Transverse colon (tissue), 4 donors: ENCODE results near the gene ULK4. TPM values are rescaled to one million over a fixed set of nuclear protein-coding genes. Genes with fewer than 3 reads are reported as not detected.

Source experiments
- DNase-seq: peaks from one replicate; pipeline ENCODE4 v3.0.0-alpha.2; 2019
- H3K27ac ChIP-seq, 4 donors: fragments of 200-600 bp; sonication (generic); 2 replicates each; pipeline ENCODE4 v1.5.1; 2016 to 2018; ENCODE audit warnings: inconsistent platforms in 4 of 4
- H3K27me3 ChIP-seq: fragments of 200-600 bp; sonication (generic); 2 replicates; pipeline ENCODE4 v1.5.1; 2017; ENCODE audit warnings: inconsistent platforms
- H3K36me3 ChIP-seq, 4 donors: fragments of 200-600 bp; sonication (generic); 2 replicates each; pipeline ENCODE4 v1.5.1; 2017 to 2019; ENCODE audit warnings: inconsistent platforms in 4 of 4
- H3K4me1 ChIP-seq, 4 donors: fragments of 200-600 bp; sonication (generic); 2 replicates each; pipeline ENCODE4 v1.5.1; 2017 to 2020; ENCODE audit warnings: inconsistent platforms in 4 of 4
- H3K4me3 ChIP-seq, 4 donors: fragments of 200-600 bp; sonication (generic); 1 replicate in 1 of 4; 2 replicates in 3 of 4; pipeline versions ENCODE4 v1.5.1 to v1.6.1; 2017 to 2019; ENCODE audit warnings: inconsistent platforms in 4 of 4
- H3K9me3 ChIP-seq, 2 donors: fragments of 200-600 bp; sonication (generic); 2 replicates each; pipeline ENCODE4 v1.5.1; 2017 to 2019; ENCODE audit warnings: inconsistent platforms in 2 of 2
- EP300 ChIP-seq: sonication (generic); formaldehyde crosslinking; IDR thresholded peaks from one replicate; pipeline ENCODE4 v1.6.1; 2017; ENCODE audit warnings: antibody characterized with exemption, low read depth
- POLR2A ChIP-seq: fragments of 450-650 bp; IDR thresholded peaks from one replicate; pipeline ENCODE4 v1.6.1; 2016; ENCODE audit warnings: antibody characterized with exemption, mild to moderate bottlenecking, moderate library complexity
- POLR2AphosphoS5 ChIP-seq, 3 donors: sonication (generic); formaldehyde crosslinking; IDR thresholded peaks; one replicate each; pipeline ENCODE4 v1.6.1; 2016; ENCODE audit warnings: antibody characterized with exemption in 3 of 3
- WGBS, 2 donors: methylation state at CpG; one replicate each; pipeline ENCODE4 v1.1.5; 2018; ENCODE audit warnings: low coverage in 1 of 2; 5-methylcytosine and 5-hydroxymethylcytosine counted together
- in situ Hi-C, 4 donors: fragments of 200-750 bp; cut with MboI; loops; one replicate each; pipeline versions ENCODE4 v1.15.0 to v1.15.1; 2017; ENCODE audit warnings: low sequenced_read_pairs in 3 of 4, low pct_ligation_motif_present in 1 of 4, low pct_unique_long_range_greater_than_20kb in 1 of 4
- intact Hi-C: fragments of 100-400 bp; cut with DNase I; formaldehyde crosslinking; loops from one replicate; pipeline ENCODE4 v1.15.1; 2023; ENCODE audit warnings: low total_unique reads
- total RNA-seq, 4 donors: library from RNA; depleted of rRNA; stranded (reverse); fragments of >200 nt; gene quantifications; one replicate each; pipeline ENCODE4 v1.1.0, GENCODE V29; 2016
- TF ChIP-seq, protein P1 (sequence below), 5 experiments: fragments of 200-600 bp in 3 of 5; fragments of 450-650 bp in 2 of 5; sonication (generic) in 3 of 5; IDR thresholded peaks; 1 replicate in 2 of 5; 2 replicates in 3 of 5; pipeline ENCODE4 v1.5.1; 2016 to 2017; ENCODE audit warnings: antibody characterized with exemption in 5 of 5, inconsistent platforms in 3 of 5, mild to moderate bottlenecking in 2 of 5, moderate library complexity in 1 of 5

The ULK4 gene
- total RNA-seq, 4 donors from 2014 or later: 4.1 to 19.2 (median 11.7) TPM

DNA sequence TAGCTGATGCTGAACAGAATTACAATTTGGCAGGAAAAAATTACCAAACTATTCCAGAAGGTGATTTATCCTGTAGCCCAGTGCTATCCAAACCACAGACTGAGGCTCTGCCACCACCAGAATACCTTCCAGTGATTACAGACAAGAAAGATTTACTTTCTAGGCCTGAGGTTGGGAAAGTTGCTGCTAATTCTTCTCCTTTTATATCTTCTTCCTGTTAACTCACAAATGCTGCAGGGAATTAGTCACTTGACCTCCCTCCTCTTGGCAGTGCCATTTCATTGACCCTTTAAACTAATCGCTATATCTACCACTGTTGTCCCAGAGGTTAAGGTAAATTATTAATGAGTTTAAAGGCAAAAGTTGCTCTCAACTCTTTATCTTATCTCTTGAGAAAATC is 644.2 kb downstream of the ULK4 start:
- Histone ChIP-seq H3K27me3 (no peaks in the 10 kb centered on the region), H3K4me1 (no peaks in the 10 kb centered on the region), H3K36me3 (no peaks in the 10 kb centered on the region), H3K27ac (no peak overlapping the region), H3K4me3 (no peak overlapping the region), H3K9me3 (no peaks in the 10 kb centered on the region)
- TF ChIP-seq, protein P1, sequence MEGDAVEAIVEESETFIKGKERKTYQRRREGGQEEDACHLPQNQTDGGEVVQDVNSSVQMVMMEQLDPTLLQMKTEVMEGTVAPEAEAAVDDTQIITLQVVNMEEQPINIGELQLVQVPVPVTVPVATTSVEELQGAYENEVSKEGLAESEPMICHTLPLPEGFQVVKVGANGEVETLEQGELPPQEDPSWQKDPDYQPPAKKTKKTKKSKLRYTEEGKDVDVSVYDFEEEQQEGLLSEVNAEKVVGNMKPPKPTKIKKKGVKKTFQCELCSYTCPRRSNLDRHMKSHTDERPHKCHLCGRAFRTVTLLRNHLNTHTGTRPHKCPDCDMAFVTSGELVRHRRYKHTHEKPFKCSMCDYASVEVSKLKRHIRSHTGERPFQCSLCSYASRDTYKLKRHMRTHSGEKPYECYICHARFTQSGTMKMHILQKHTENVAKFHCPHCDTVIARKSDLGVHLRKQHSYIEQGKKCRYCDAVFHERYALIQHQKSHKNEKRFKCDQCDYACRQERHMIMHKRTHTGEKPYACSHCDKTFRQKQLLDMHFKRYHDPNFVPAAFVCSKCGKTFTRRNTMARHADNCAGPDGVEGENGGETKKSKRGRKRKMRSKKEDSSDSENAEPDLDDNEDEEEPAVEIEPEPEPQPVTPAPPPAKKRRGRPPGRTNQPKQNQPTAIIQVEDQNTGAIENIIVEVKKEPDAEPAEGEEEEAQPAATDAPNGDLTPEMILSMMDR (IDR thresholded peaks at IDR 0.05): no peak
- TF ChIP-seq POLR2AphosphoS5 (IDR thresholded peaks at IDR 0.05) (no peak), POLR2A (no peak), EP300 (no peak)
- WGBS, 2 donors: 90 to 100% methylated on average over 1 of the region's 1 CpG
- in situ Hi-C loops (no loop called here), intact Hi-C loops (no loop called here)
- no peak for DNase-seq

DNA sequence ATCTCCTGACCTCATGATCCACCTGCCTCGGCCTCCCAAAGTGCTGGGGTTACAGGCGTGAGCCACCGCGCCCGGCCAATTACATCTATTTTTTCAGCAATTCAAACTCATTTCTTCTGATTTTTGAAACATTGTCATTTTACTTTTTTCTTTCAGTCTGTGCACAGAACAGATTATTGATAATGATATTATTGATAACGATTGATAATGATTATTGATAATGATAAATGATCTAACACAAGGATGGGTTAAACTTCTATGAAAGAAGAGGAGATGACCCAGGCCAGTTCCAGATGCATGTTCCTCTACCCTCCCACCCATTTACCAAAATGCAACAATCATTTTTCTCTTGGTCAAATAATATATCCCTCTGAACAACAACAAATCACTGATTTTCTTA is 644.6 kb downstream of the ULK4 start:
- no peak for TF ChIP-seq EP300
- TF ChIP-seq, protein P1 (IDR thresholded peaks at IDR 0.05): no peak
- TF ChIP-seq POLR2A: no peak
- no peaks in the 10 kb centered on the region for H3K27me3 ChIP-seq
- no peaks in the 10 kb centered on the region for H3K4me1 ChIP-seq
- no peak for DNase-seq
- 97 to 98% methylated on average over 6 of the region's 6 CpGs for WGBS, 2 donors
- H3K36me3 ChIP-seq: no peaks in the 10 kb centered on the region
- H3K27ac ChIP-seq: no peak overlapping the region
- H3K4me3 ChIP-seq: no peak overlapping the region
- intact Hi-C loops: no loop called here
- in situ Hi-C loops: no loop called here
- no peaks in the 10 kb centered on the region for H3K9me3 ChIP-seq

DNA sequence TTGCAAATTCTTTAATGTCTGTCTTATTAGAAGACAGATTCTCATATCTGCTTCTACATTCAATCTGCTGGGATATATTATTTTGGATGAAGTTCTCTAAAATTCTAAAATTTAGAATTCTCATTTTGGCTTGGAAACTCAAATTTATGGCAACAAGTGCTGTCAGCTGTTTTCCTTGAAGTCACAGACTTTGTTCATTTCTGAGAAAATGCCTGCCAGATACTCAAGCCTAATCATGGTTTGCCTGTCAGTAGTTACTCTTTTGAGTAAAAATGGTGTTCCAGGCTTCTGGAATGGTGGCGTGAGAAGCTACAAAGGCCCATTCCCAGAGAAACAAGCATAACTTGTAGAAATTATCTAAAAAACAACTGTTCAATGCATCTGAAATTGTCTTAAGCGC is 646.8 kb downstream of the ULK4 start:
- no peak for DNase-seq
- H3K36me3 ChIP-seq: no peaks in the 10 kb centered on the region
- in situ Hi-C loops (no loop called here), intact Hi-C loops (no loop called here)
- H3K27ac ChIP-seq: no peak overlapping the region
- TF ChIP-seq POLR2AphosphoS5 (IDR thresholded peaks at IDR 0.05): no peak
- no peak for TF ChIP-seq EP300
- TF ChIP-seq, protein P1 (IDR thresholded peaks at IDR 0.05): no peak
- no peak for TF ChIP-seq POLR2A
- no peaks in the 10 kb centered on the region for H3K4me1 ChIP-seq
- H3K27me3 ChIP-seq: no peaks in the 10 kb centered on the region
- H3K9me3 ChIP-seq: no peaks in the 10 kb centered on the region
- WGBS, 2 donors: 100% methylated on average over 2 of the region's 2 CpGs
- no peak overlapping the region for H3K4me3 ChIP-seq

GRCh38 chr3:41308119-41308518 is 653.8 kb downstream of the ULK4 start:
- TF ChIP-seq POLR2AphosphoS5 (IDR thresholded peaks at IDR 0.05) (no peak), POLR2A (no peak), EP300 (no peak)
- TF ChIP-seq, protein P1 (IDR thresholded peaks at IDR 0.05): no peak
- Histone ChIP-seq H3K27me3 (no peaks in the 10 kb centered on the region), H3K27ac (no peak overlapping the region), H3K9me3 (no peaks in the 10 kb centered on the region), H3K4me1 (no peaks in the 10 kb centered on the region), H3K4me3 (no peak overlapping the region), H3K36me3 (no peaks in the 10 kb centered on the region)
- in situ Hi-C loops (no loop called here), intact Hi-C loops (no loop called here)
- WGBS, 2 donors: 96 to 97% methylated on average over 2 of the region's 2 CpGs
- DNase-seq: no peak
